Ishikawa (cell line): ENCODE data around the gene KCNG2.

Experiments
- CEBPB ChIP-seq: IDR thresholded peaks from 2 replicates; pipeline ENCODE4 v1.6.1; 2012
- CREB1 ChIP-seq: IDR thresholded peaks from 2 replicates; pipeline ENCODE4 v1.6.1; 2012; ENCODE audit warnings: low read depth
- EP300 ChIP-seq: IDR thresholded peaks from 2 replicates; pipeline ENCODE4 v1.6.1; 2012; ENCODE audit warnings: borderline replicate concordance
- FOXM1 ChIP-seq: IDR thresholded peaks from 2 replicates; pipeline ENCODE4 v1.6.1; 2012; ENCODE audit warnings: low read depth, borderline replicate concordance
- TAF1 ChIP-seq: IDR thresholded peaks from 2 replicates; pipeline ENCODE4 v1.6.1; 2012; ENCODE audit warnings: low read depth, mild to moderate bottlenecking
- TCF12 ChIP-seq: IDR thresholded peaks from 2 replicates; pipeline ENCODE4 v1.6.1; 2012; ENCODE audit warnings: low read depth
- TEAD4 ChIP-seq: IDR thresholded peaks from 2 replicates; pipeline ENCODE4 v1.6.1; 2012
- YY1 ChIP-seq: IDR thresholded peaks from 2 replicates; pipeline ENCODE4 v1.6.1; 2012; ENCODE audit warnings: low read depth
- ZBTB7A ChIP-seq: IDR thresholded peaks from 2 replicates; pipeline ENCODE4 v1.6.1; 2012; ENCODE audit warnings: low read depth
- TF ChIP-seq, protein P1 (sequence below): IDR thresholded peaks from 2 replicates; pipeline ENCODE4 v1.6.1; 2012; ENCODE audit warnings: low read depth, mild to moderate bottlenecking
- TF ChIP-seq, protein P2 (sequence below): IDR thresholded peaks from 2 replicates; pipeline ENCODE4 v1.6.1; 2012
- TF ChIP-seq, protein P3 (sequence below): IDR thresholded peaks from 2 replicates; pipeline ENCODE4 v1.6.1; 2012

DNA sequence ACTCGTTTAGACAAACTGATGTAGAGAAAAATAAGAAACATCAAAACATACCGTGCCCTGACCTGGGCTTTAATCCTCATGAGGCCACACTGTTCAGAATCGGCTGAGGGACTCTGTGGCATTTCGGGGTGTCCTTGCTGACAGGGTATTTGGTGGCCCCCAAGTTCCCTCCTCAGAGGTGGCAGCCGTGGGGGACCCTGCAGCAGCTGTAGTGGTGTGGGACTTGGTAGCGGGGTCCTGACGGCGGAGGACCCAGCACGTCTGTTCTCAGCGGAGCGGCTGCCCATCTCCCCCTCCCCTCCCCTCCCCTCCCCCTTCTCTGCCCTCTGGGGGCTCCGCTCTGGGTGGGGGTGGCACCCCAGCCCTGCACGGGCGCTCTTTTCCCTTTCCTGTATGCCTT is 18.4 kb downstream of the KCNG2 start:
- TF ChIP-seq CEBPB, result no peak
- TF ChIP-seq, protein P1, sequence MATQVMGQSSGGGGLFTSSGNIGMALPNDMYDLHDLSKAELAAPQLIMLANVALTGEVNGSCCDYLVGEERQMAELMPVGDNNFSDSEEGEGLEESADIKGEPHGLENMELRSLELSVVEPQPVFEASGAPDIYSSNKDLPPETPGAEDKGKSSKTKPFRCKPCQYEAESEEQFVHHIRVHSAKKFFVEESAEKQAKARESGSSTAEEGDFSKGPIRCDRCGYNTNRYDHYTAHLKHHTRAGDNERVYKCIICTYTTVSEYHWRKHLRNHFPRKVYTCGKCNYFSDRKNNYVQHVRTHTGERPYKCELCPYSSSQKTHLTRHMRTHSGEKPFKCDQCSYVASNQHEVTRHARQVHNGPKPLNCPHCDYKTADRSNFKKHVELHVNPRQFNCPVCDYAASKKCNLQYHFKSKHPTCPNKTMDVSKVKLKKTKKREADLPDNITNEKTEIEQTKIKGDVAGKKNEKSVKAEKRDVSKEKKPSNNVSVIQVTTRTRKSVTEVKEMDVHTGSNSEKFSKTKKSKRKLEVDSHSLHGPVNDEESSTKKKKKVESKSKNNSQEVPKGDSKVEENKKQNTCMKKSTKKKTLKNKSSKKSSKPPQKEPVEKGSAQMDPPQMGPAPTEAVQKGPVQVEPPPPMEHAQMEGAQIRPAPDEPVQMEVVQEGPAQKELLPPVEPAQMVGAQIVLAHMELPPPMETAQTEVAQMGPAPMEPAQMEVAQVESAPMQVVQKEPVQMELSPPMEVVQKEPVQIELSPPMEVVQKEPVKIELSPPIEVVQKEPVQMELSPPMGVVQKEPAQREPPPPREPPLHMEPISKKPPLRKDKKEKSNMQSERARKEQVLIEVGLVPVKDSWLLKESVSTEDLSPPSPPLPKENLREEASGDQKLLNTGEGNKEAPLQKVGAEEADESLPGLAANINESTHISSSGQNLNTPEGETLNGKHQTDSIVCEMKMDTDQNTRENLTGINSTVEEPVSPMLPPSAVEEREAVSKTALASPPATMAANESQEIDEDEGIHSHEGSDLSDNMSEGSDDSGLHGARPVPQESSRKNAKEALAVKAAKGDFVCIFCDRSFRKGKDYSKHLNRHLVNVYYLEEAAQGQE, result no peak
- TF ChIP-seq, protein P2, sequence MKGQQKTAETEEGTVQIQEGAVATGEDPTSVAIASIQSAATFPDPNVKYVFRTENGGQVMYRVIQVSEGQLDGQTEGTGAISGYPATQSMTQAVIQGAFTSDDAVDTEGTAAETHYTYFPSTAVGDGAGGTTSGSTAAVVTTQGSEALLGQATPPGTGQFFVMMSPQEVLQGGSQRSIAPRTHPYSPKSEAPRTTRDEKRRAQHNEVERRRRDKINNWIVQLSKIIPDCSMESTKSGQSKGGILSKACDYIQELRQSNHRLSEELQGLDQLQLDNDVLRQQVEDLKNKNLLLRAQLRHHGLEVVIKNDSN, result no peak
- no peak for TF ChIP-seq ZBTB7A
- TF ChIP-seq, protein P3, sequence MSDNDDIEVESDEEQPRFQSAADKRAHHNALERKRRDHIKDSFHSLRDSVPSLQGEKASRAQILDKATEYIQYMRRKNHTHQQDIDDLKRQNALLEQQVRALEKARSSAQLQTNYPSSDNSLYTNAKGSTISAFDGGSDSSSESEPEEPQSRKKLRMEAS, result no peak
- TF ChIP-seq YY1, result no peak
- no peak for TF ChIP-seq EP300
- TF ChIP-seq CREB1, result no peak
- TF ChIP-seq TEAD4, result no peak
- TF ChIP-seq TAF1, result no peak
- TF ChIP-seq TCF12, result no peak
- TF ChIP-seq FOXM1, result no peak
